ENCODE data around the gene SLC2A11. TPM values are rescaled to one million over a fixed set of nuclear protein-coding genes. Genes with fewer than 3 reads are reported as not detected.

The SLC2A11 gene
- total and polyA plus RNA-seq, 2 donors (not counting 1 experiment from before 2014, with no cell fraction given), result 3.9 to 14.9 TPM

- no peak overlapping the region for H3K27ac ChIP-seq (ENCODE audit: insufficient read depth, low read length)
Measured at GRCh38 chr22:23823331-23823791, 34.3 kb upstream of the SLC2A11 start.

GRCh38 chr22:23824476-23825245, 33.0 kb upstream of the SLC2A11 start:
- Histone ChIP-seq H3K36me3 (ENCODE audit: control insufficient read depth, insufficient read depth, low read length) (peaks cover 28% of the 10 kb centered on the region), H2AFZ (ENCODE audit: low read length) (no peak overlapping the region), H4K20me1 (ENCODE audit: control insufficient read depth, extremely low read depth, insufficient read depth, low read length) (no peaks in the 10 kb centered on the region), H3K9ac (ENCODE audit: insufficient read depth, low read length) (no peak overlapping the region), H3K9me3 (ENCODE audit: control insufficient read depth, insufficient read depth, low read depth, low read length) (no peaks in the 10 kb centered on the region), H3K79me2 (ENCODE audit: control insufficient read depth, insufficient read depth, low read length) (no peaks in the 10 kb centered on the region), H3K4me1 (ENCODE audit: control insufficient read depth, extremely low read depth, insufficient read depth, low read length) (peaks cover 4% of the 10 kb centered on the region), H3K4me2 (ENCODE audit: extremely low read depth, insufficient read depth, low read length) (no peak overlapping the region), H3K27me3 (ENCODE audit: control insufficient read depth, insufficient read depth, low read length) (no peaks in the 10 kb centered on the region), H3K27ac (ENCODE audit: insufficient read depth, low read length) (no peak overlapping the region), H3K4me3 (replicated peaks in 1 of 4; ENCODE audit: control extremely low read depth in 1 of 4, insufficient read depth in 1 of 4, low read depth in 3 of 4, low read length in 4 of 4) (no peak overlapping the region)
- DNase-seq (ENCODE audit: low read depth in 2 of 2), result no peak
- TF ChIP-seq EZH2 (IDR thresholded peaks at IDR 0.05; ENCODE audit: low read length, missing control alignments), result no peak
- no peak for TF ChIP-seq CTCF (conservative IDR thresholded peaks at IDR 0.05 in 1 of 2, IDR thresholded peaks at IDR 0.05 in 1 of 2; ENCODE audit: low read depth in 1 of 2, low read length in 2 of 2)

More at GRCh38 chr22:23823331-23823791, 34.3 kb upstream of the SLC2A11 start:
- H3K4me3 ChIP-seq (replicated peaks in 1 of 4; ENCODE audit: control extremely low read depth in 1 of 4, insufficient read depth in 1 of 4, low read depth in 3 of 4, low read length in 4 of 4), result no peak overlapping the region
- no peaks in the 10 kb centered on the region for H3K79me2 ChIP-seq (ENCODE audit: control insufficient read depth, insufficient read depth, low read length)
- no peak overlapping the region for H2AFZ ChIP-seq (ENCODE audit: low read length)
- H3K9me3 ChIP-seq (ENCODE audit: control insufficient read depth, insufficient read depth, low read depth, low read length), result no peaks in the 10 kb centered on the region
- H3K4me1 ChIP-seq (ENCODE audit: control insufficient read depth, extremely low read depth, insufficient read depth, low read length), result peaks cover 4% of the 10 kb centered on the region
- H3K9ac ChIP-seq (ENCODE audit: insufficient read depth, low read length), result no peak overlapping the region
- H4K20me1 ChIP-seq (ENCODE audit: control insufficient read depth, extremely low read depth, insufficient read depth, low read length), result no peaks in the 10 kb centered on the region
- H3K27me3 ChIP-seq (ENCODE audit: control insufficient read depth, insufficient read depth, low read length), result no peaks in the 10 kb centered on the region
- no peak overlapping the region for H3K4me2 ChIP-seq (ENCODE audit: extremely low read depth, insufficient read depth, low read length)
- peak in 1 of 2 donors; percentile 16 for DNase-seq (ENCODE audit: low read depth in 2 of 2)
- TF ChIP-seq EZH2 (IDR thresholded peaks at IDR 0.05; ENCODE audit: low read length, missing control alignments), result no peak
- peaks cover 28% of the 10 kb centered on the region for H3K36me3 ChIP-seq (ENCODE audit: control insufficient read depth, insufficient read depth, low read length)

DNA sequence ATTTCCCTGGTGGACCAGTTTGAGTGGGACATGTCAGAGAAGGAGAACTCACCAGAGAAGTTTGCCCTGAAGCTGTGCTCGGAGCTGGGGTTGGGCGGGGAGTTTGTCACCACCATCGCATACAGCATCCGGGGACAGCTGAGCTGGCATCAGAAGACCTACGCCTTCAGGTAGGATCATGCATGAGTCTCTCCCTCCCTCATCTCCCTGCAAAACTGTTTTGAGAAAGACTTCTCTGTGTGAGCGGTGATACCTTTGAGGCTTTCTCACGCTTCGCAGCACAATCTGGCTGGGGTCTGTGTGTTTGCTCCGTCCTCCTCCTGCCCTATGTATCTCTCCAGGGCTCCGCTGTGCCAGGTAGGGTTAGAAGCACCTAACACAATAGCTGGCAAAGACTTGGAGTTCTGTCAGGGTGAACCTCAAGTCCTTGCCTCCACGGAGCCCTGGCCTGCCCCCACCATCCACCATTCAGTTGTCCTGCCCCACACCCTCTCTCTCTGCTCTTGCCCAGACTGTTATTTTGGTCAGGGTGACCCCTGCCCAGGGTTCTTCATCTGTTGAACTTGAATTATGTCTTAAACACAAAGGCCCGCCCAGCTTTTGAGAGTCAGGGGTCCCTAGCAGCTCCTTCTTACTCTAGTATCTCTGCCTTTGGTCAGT, 32.3 kb upstream of the SLC2A11 start:
- DNase-seq (ENCODE audit: low read depth in 2 of 2), result no peak
- Histone ChIP-seq H3K9ac (ENCODE audit: insufficient read depth, low read length) (no peak overlapping the region), H2AFZ (ENCODE audit: low read length) (no peak overlapping the region), H3K4me1 (ENCODE audit: control insufficient read depth, extremely low read depth, insufficient read depth, low read length) (peaks cover 4% of the 10 kb centered on the region), H4K20me1 (ENCODE audit: control insufficient read depth, extremely low read depth, insufficient read depth, low read length) (no peaks in the 10 kb centered on the region), H3K4me3 (replicated peaks in 1 of 4; ENCODE audit: control extremely low read depth in 1 of 4, insufficient read depth in 1 of 4, low read depth in 3 of 4, low read length in 4 of 4) (no peak overlapping the region), H3K36me3 (ENCODE audit: control insufficient read depth, insufficient read depth, low read length) (peaks cover 28% of the 10 kb centered on the region), H3K9me3 (ENCODE audit: control insufficient read depth, insufficient read depth, low read depth, low read length) (no peaks in the 10 kb centered on the region), H3K27me3 (ENCODE audit: control insufficient read depth, insufficient read depth, low read length) (no peaks in the 10 kb centered on the region), H3K79me2 (ENCODE audit: control insufficient read depth, insufficient read depth, low read length) (no peaks in the 10 kb centered on the region), H3K4me2 (ENCODE audit: extremely low read depth, insufficient read depth, low read length) (no peak overlapping the region), H3K27ac (ENCODE audit: insufficient read depth, low read length) (peak overlapping the region; percentile 40)
- no peak for TF ChIP-seq EZH2 (IDR thresholded peaks at IDR 0.05; ENCODE audit: low read length, missing control alignments)
- no peak for TF ChIP-seq CTCF (conservative IDR thresholded peaks at IDR 0.05 in 1 of 2, IDR thresholded peaks at IDR 0.05 in 1 of 2; ENCODE audit: low read depth in 1 of 2, low read length in 2 of 2)
